ENCODE results near the gene TRIM47. TPM values are rescaled to one million over a fixed set of nuclear protein-coding genes. Genes with fewer than 3 reads are reported as not detected.

The TRIM47 gene
- total and polyA plus RNA-seq, 3 donors from 2014 or later: 18.3 to 48.6 (median 43.5) TPM

GRCh38 chr17:75893305-75894048, 15.1 kb upstream of the TRIM47 start:
- no peak overlapping the region for H3K4me3 ChIP-seq
- no peaks in the 10 kb centered on the region for H3K27me3 ChIP-seq
- no peak overlapping the region for H3K27ac ChIP-seq
- WGBS, 2 donors: 85 to 86% methylated on average over 17 to 18 of the region's 18 CpGs
- intact Hi-C loops (cut with DNase I; ENCODE audit: low total_unique reads): no loop called here
- DNase-seq: no peak
- no peaks in the 10 kb centered on the region for H3K36me3 ChIP-seq (ENCODE audit: low read depth, missing control alignments)
- H3K4me1 ChIP-seq: peaks cover 32% of the 10 kb centered on the region
- no peaks in the 10 kb centered on the region for H3K9me3 ChIP-seq
- no peak for TF ChIP-seq CTCF (IDR thresholded peaks at IDR 0.05)
- TF ChIP-seq POLR2A (IDR thresholded peaks at IDR 0.05): no peak

GRCh38 chr17:75892556-75893224, 14.3 kb upstream of the TRIM47 start:
- TF ChIP-seq CTCF (IDR thresholded peaks at IDR 0.05) (no peak), POLR2A (IDR thresholded peaks at IDR 0.05) (no peak)
- Histone ChIP-seq H3K27me3 (no peaks in the 10 kb centered on the region), H3K4me1 (peaks cover 32% of the 10 kb centered on the region), H3K4me3 (no peak overlapping the region), H3K27ac (no peak overlapping the region), H3K9me3 (no peaks in the 10 kb centered on the region), H3K36me3 (ENCODE audit: low read depth, missing control alignments) (no peaks in the 10 kb centered on the region)
- no peak for DNase-seq
- 80 to 88% methylated on average over 10 to 16 of the region's 16 CpGs for whole genome bisulfite sequencing, 2 donors
- intact Hi-C loops (cut with DNase I; ENCODE audit: low total_unique reads): no loop called here

GRCh38 chr17:75891605-75892555, 13.5 kb upstream of the TRIM47 start:
- no peak overlapping the region for H3K27ac ChIP-seq
- H3K36me3 ChIP-seq (ENCODE audit: low read depth, missing control alignments): no peaks in the 10 kb centered on the region
- H3K4me3 ChIP-seq: no peak overlapping the region
- no peak for TF ChIP-seq CTCF (IDR thresholded peaks at IDR 0.05)
- no peak for TF ChIP-seq POLR2A (IDR thresholded peaks at IDR 0.05)
- intact Hi-C loops (cut with DNase I; ENCODE audit: low total_unique reads): no loop called here
- H3K27me3 ChIP-seq: no peaks in the 10 kb centered on the region
- 67 to 74% methylated on average over 22 to 32 of the region's 32 CpGs for WGBS, 2 donors
- peaks cover 29% of the 10 kb centered on the region for H3K4me1 ChIP-seq
- no peak for DNase-seq
- H3K9me3 ChIP-seq: no peaks in the 10 kb centered on the region

- Histone ChIP-seq H3K9me3 (no peaks in the 10 kb centered on the region), H3K4me3 (no peak overlapping the region), H3K36me3 (ENCODE audit: low read depth, missing control alignments) (no peaks in the 10 kb centered on the region), H3K27me3 (no peaks in the 10 kb centered on the region), H3K4me1 (peaks cover 29% of the 10 kb centered on the region), H3K27ac (no peak overlapping the region)
- DNase-seq: no peak
- WGBS, 2 donors: 91 to 93% methylated on average over 20 to 31 of the region's 31 CpGs
- no peak for TF ChIP-seq CTCF (IDR thresholded peaks at IDR 0.05)
- no peak for TF ChIP-seq POLR2A (IDR thresholded peaks at IDR 0.05)
- intact Hi-C loops (cut with DNase I; ENCODE audit: low total_unique reads): no loop called here
These were observed 12.7 kb upstream of the TRIM47 start for GRCh38 chr17:75891022-75891604.
